SK-N-MC (cell line): ENCODE results near the gene SLCO3A1.
"Not testable (repeated sequence)": the region's sequence is repeated elsewhere in the genome, so short reads cannot be mapped to it uniquely, and the experiment has no call there.

Experiments used
- DNase-seq: peaks from one replicate; pipeline ENCODE4 v3.0.0-alpha.2; 2011; ENCODE audit warnings: low read depth, low spot score
- H3K27ac ChIP-seq: fragments of 200-600 bp; sonication (generic); 2 replicates; pipeline ENCODE4 v1.5.1; 2016; ENCODE audit warnings: mixed run types
- H3K36me3 ChIP-seq: fragments of 200-600 bp; sonication (generic); 2 replicates; pipeline ENCODE4 v1.6.1; 2017; ENCODE audit warnings: antibody characterized with exemption, low read length, mixed read lengths; ENCODE audit not compliant: insufficient read depth
- H3K4me3 ChIP-seq: fragments of 200-600 bp; sonication (generic); 2 replicates; pipeline ENCODE4 v1.5.1; 2016
- H3K9ac ChIP-seq: fragments of 200-600 bp; sonication (generic); 2 replicates; pipeline ENCODE4 v1.8.0; 2017; ENCODE audit warnings: mixed run types, mixed read lengths; ENCODE audit not compliant: insufficient read length
- H3K9me3 ChIP-seq: fragments of 200-600 bp; sonication (generic); 2 replicates; pipeline ENCODE4 v1.6.1; 2017; ENCODE audit warnings: low read depth, mild to moderate bottlenecking, antibody characterized with exemption, low read length, moderate library complexity, mixed read lengths
- FOXP2 ChIP-seq: optimal IDR thresholded peaks from 2 replicates; pipeline ENCODE3; 2011; ENCODE audit warnings: mild to moderate bottlenecking, moderate library complexity; ENCODE audit not compliant: insufficient read depth; ENCODE audit errors: extremely low read length, control extremely low read depth

Gene SLCO3A1

GRCh38 chr15:92205255-92205739 lies 351.8 kb downstream of the SLCO3A1 start:
- H3K4me3 ChIP-seq = no peak overlapping the region
- no peak overlapping the region for H3K9ac ChIP-seq
- no peaks in the 10 kb centered on the region for H3K36me3 ChIP-seq
- no peaks in the 10 kb centered on the region for H3K9me3 ChIP-seq
- no peak overlapping the region for H3K27ac ChIP-seq
- no peak for TF ChIP-seq FOXP2
- DNase-seq = no peak

DNA sequence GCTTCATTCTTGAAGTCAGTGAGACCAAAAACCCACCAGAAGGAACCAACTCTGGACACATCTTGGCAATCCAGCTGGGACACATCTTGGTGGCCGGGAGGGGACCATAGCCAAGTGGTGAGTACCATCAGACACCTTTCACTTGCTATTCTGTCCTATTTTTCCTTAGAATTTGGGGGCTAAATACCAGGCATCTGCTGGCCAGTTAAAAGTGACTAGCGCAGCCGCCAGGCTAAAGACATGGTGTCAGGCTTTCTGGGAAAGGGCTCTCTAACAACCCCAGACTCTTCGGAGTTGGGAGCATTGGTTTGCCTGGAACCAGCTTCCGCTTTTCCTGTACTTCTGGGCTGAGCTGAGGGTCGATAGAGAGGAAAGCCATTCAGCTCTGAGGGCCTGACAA lies 354.1 kb downstream of the SLCO3A1 start:
- H3K4me3 ChIP-seq, DNase-seq, H3K36me3 ChIP-seq, H3K9ac ChIP-seq, H3K9me3 ChIP-seq, H3K27ac ChIP-seq: not testable (repeated sequence)
